Uterus (tissue), 2 donors: ENCODE measurements around the gene BHLHE41.

Experiments
- CTCF ChIP-seq, 4 experiments: fragments of 200-600 bp in 2 of 4; fragments of 450-650 bp in 2 of 4; sonication (generic) in 2 of 4; IDR thresholded peaks; one replicate each; pipeline ENCODE4 v1.5.1; 2016 to 2019; ENCODE audit warnings: antibody characterized with exemption in 4 of 4, mild to moderate bottlenecking in 2 of 4, moderate library complexity in 1 of 4
- POLR2A ChIP-seq, 2 donors: fragments of 450-650 bp; IDR thresholded peaks; one replicate each; pipeline ENCODE4 v1.6.1; 2016; ENCODE audit warnings: antibody characterized with exemption in 2 of 2, mild to moderate bottlenecking in 1 of 2, moderate library complexity in 1 of 2

- TF ChIP-seq POLR2A (IDR thresholded peaks at IDR 0.05) (no peak), CTCF (IDR thresholded peaks at IDR 0.05) (no peak)
These were observed 18.5 kb downstream of the BHLHE41 start for GRCh38 chr12:26106347-26106746.
